Measurements from ENCODE around the gene RASA1. TPM values are rescaled to one million over a fixed set of nuclear protein-coding genes. Genes with fewer than 3 reads are reported as not detected.

Gene RASA1
- 43.1 and 63.1 TPM in 2 replicates for total RNA-seq

GRCh38 chr5:87267574-87268125, at the start of gene RASA1:
Gene RASA1 (plus strand): TSS chr5:87267883. CDS start chr5:87268452, 569 bp downstream.

GRCh38 chr5:87412630-87413342, 145.1 kb downstream of the RASA1 start, which contains the start of gene CCNH:
Gene CCNH (minus strand): TSS chr5:87412930. CDS start chr5:87412794, 136 bp downstream.

Other genes with a start within 250 kb of the RASA1 start
- gene CCNH, start 145.0 kb downstream of the RASA1 start, total RNA-seq: 62.9 and 73.6 TPM in 2 replicates